Stimulated activated CD8-positive, alpha-beta memory T cell treated with anti-CD3 and anti-CD28 coated beads, Interleukin-2, amount 100 ng/mL, for 48 hours (primary cell): ENCODE data around the gene INPP5F.
"Not testable (repeated sequence)": the region's sequence is repeated elsewhere in the genome, so short reads cannot be mapped to it uniquely, and the experiment has no call there.

Experiments
- DNase-seq, 2 donors: peaks; one replicate each; pipeline ENCODE4 v3.0.0-alpha.2; 2020; ENCODE audit warnings: low read depth in 2 of 2

The INPP5F gene

DNA sequence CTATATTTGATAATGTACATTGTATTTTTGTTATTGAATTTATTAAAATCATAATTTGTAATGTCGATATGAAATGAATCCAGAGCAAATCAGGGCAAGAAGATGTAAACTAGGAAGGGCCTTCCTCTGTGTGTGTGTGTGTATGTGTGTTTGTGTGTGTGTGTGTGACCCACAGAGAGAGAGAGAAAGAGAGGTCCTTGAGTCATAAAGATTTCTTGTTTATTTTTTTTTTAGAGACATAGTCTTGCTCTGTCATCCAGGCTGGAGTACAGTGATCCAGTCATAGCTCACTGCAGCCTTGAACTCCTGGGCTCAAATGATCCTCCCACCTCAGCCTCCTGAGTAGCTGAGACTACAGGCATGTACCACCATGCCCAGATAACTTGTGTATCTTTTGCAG is 50.7 kb downstream of the INPP5F start:
- DNase-seq = no peak

DNA sequence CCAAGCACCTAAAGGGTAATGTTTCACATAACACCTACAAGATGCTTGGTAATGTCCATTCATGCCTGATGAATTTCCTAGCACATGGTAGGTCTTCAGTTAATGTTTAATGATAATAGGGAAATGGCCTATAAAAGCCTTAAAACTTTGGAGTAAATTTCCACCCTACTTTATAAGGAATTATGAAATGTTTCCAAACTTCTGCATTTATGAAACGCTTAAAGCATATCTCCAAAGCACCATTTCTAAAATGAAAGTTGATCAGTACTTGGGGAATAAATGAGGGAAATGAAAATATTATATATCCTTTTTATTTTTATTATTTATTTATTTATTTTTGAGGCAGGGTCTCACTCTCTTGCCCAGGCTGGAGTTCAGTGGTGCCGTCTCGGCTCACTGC is 51.8 kb downstream of the INPP5F start:
- DNase-seq = no peak

DNA sequence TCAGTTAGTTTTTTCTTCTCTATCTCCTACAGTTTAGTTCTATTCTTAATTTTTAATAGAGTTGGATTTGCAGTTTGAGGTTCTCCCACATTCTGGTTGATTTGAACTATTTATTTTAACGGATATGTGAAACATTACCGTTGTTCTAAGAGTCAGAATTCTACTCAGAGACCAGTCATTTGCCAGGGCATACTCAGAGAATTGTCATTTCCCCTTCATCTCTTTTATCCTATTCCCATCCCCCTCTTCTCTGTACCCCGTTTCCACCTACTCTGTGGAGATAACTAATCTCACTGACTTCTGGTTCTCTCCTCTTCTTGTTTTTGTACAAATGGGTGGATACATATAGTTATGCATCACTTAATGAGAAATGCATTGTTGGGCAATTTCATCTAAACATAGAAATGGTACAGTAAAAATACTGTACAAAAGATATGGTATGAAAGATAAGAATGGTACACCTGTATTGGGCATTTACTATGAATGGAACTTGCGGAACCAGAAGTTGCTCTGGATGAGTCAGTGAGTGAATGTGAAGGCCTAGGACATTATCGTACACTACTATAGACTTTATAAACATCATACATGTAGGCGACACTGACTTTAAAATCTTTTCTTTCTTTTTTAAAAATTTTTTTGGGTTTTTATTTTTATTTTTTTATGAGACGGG is 53.1 kb downstream of the INPP5F start:
- no peak for DNase-seq

DNA sequence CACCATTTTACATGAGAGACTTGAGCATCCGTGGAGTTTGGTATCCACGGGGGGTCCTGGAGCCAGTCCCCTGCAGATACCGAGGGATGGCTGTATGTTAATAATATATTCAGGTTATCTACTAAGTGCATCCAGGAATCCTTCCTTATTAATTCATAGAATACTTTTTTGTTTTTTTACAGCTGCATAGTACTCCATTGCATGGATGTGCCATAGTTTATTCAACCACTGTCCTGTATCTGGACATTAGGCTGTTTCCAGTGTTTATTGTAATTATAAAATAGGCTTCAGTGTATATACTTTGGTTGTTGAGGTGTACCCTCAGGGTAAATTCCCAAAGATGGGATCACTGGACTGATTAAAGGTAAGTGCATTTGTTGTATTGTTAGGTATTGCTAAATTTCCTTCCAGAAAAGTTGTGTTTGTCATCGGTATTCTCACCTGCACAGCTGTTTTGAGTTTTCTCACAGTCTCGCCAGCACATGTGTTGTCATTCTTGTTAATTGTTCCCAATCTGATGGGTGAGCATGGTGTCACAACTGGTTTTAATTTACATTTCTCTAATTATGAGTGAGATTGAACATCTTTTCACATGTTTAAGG is 55.1 kb downstream of the INPP5F start:
- no peak for DNase-seq

DNA sequence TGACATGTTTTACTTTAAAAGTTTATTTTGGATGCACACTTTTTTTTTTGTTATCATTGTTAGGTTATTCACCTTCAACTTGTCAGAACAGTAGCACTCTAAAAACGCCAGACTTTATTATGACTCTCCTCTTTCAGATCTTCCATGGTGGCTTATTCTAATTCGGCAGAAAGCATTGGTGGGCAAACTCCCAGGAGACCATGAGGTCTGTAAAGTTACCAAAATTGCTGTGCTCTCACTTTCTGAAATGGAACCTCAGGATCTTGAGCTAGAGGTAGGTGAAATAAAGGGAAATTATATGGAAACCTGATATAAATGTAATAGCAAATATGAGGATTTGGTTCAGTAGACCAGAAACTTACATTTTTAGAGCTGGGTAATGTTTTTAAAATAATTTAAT is 55.6 kb downstream of the INPP5F start:
- DNase-seq = no peak

DNA sequence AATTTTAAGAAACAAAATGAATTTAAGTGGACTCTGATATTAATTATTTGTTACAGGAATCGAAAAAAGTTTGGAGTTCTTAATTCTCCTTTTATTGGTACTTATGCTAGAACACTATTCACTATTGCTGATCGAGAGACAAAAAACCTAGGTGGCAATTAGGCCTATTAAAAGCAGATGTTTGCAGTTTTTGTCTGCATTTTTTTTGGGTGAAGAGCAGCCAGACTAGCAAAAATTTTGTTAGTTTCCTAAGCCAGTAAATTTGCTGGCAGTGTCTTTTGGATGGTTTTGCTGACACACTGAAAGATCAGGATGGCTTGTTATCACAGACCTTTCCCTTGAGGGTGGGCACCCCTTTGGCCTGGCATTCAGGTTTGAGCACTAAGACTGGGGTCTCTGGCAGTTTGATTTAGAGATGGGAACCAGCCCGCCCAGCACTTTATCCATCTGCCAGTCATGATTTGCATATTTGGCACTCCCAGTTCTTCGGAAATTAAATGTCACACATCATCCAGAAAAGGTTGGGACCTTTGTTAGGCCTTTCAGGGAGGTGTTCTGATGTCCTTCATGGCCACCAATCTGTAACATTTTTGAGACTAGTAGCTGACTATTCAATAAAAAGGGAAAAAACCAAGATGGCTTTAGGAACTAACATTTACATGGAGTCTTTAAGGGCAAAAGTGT is 57.3 kb downstream of the INPP5F start:
- no peak for DNase-seq

DNA sequence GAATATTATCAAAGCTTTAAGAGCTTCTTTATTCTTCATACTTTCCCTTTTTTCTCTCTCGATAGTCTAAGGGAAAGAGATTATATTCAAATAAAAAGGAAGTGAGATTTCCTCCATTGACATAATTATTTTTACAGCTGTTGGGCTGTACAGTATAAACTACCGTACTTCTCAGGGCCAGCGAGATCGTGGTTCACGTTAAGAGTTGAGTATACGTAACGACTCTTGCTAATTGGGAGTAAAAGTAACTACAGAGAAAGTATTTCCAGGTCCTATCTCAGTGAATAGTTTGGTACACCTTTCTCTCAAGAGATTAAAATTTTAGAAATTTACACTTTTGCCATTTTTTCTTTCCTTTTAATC is 57.8 kb downstream of the INPP5F start:
- no peak for DNase-seq

DNA sequence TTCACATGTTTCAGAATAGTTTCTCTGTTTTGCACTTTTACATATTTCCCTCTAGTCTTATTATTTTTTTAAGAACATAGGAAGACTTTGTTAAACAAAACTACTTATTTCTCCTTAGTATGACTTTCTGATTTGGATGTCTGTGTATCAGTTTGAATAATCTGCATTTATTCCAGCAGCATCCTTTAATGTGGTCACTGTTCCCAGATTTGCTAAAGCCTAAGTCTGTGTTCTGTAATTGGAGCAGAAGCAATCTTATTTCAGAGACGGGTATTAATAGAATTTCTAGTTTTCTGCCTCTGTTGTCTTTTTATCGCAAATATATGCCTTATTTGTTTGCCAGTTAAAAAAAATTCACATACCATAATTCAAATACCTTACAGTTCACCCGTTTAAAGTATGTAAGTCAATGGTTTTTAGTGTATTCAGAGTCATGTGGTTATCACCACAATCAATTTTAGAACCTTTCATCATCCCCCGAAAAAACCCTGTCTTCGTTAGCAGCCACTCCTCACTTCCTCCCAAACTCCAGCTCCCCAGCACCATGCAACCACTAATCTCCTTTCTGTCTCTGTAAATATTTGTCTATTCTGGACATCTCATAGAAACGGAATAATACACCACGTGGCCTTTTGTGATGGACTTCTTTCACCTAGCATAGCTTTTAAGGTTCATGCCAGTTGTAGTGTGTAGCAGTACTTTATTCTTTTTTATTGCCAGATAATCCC is 58.7 kb downstream of the INPP5F start:
- DNase-seq = no peak

DNA sequence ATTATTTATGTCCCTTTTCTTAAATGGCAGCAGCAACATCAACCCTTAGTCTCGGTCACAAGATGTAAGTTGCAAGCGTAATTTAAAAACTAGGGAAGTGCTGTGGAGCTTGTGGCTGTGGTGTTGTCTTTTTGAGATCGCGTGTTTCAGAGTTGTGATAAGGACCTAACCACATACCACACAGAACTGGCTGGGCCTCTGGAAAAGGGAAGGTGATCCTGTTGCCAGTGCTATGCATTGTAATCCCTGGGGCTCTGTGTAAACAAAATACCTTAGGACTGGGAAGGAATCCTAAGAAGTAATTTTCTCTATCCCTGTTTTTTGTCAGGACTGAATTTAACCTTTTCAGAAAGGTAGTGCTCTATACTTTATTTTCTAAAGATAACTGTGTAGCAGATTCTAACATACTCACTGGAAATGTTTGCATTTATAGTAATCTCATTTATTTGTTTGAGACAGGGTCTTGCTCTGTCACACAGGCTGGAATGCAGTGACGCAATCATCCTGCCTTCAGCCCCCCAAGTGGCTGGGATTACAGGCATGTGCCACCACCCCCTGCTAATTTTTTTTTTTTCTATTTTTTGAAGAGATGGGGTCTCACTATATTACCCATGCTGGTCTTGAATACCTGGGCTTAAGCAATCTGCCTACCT is 60.4 kb downstream of the INPP5F start:
- DNase-seq = no peak

DNA sequence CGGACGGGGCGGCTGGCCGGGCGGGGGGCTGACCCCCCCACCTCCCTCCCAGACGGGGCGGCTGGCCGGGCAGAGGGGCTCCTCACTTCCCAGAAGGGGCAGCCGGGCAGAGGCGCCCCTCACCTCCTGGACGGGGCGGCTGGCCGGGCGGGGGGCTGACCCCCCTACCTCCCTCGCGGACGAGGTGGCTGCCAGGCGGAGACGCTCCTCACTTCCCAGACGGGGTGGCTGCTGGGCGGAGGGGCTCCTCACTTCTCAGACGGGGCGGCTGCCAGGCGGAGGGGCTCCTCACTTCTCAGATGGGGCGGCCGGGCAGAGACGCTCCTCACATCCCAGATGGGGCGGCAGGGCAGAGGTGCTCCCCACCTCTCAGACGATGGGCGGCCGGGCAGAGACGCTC is 69.3 kb downstream of the INPP5F start:
- not testable (repeated sequence) for DNase-seq

DNA sequence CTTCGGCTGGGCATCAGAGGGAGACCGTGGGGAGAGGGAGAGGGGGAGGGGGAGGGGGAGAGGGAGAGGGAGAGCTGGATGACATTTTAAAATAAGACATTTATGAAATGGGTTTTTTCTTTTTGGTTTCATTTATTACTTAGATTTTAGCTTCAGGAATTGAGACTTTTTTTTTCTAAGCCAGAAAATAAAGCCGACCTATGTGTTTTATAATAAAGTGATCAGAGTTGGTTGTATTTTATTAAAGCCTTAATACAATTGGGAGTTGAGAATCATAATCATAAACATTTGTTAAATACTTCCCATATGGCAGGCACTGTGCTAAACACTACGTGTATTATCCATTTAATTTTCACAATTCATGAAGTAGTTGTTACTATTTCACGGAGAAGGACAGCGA is 70.2 kb downstream of the INPP5F start:
- no peak for DNase-seq

DNA sequence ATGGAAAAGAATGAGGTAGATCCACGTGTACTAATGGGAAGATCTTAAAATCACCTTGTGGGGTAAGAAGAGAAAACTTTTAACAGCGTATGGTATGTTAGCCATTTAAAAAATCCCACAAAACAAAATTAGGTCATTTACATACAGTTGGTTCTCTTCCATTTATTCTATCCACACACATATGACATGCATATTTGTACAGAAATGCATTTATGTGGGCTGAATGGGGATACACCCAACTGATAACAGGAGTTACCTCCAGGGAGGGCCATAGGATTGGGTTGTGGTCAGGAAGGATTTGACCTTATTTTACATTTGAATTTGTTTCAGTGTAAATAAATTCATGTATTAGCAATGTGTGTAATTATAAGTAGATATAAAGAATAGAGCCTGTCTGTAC is 75.3 kb downstream of the INPP5F start:
- DNase-seq = no peak

DNA sequence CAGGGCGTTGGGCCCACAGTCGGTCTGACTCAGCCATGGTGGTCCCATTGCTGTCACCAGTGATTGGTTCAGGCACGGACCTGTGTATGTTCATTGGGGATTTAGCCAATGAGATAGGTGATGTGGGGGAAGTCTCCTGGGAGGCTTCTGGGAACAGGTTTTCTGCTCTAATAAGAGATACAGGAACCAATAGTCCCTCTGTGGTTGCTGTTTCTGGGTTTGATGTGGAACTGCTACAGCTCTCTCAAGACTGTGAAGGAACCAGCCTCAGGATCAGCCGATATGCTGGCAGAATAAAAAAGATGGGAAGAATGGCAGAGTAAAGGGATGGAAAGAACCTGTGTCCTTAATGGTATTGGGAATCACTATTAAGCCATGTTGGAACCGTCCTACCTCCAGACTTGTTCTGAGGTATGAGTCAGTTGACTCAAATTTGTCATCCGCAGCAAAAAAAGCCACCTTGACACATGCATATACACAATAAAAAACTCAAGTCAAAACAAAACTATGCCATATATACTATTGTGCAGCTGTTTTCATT is 76.2 kb downstream of the INPP5F start:
- DNase-seq = no peak

DNA sequence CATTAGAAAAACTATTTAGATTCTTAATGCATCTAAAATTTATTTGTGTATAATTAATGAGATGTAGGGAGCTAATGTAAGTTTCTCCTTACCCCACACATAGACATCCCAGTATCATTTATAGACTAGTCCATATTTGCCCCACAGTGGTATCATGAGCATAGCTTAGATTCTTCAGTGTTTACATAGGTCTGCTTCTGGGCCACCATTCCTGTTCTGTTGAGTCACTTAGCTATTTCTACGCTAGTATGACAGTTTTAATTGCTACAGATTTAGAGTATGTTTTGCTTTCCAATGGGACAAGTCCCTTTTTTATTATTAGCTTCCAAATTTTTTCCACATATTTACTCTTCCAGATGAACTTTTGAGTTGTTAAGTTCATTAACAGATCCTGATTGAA is 77.4 kb downstream of the INPP5F start:
- DNase-seq = no peak

DNA sequence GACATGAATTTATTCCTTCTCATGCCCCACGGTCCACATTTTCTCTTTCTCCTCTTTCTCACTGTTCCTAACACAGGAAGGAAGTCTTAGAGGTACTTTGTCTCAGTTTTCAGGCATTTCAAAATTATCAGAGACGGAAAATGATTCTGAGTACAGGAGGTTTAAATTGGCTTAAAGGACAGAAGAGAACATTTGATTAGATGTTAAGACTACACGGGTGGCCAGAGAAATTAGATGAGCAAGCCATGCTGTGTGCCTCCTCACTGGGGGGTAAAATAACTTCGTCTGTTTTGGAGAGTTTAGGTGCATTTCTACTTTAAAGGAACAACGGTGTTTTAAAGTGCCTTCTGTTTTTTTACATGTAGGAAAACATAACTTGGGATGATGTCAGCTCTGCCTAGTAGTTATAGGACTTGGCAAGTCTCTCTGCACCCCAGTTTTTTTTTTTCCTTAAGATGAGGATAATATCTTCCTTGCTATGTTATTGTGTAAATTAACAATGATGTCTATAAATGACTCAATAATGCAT is 79.9 kb downstream of the INPP5F start:
- no peak for DNase-seq

DNA sequence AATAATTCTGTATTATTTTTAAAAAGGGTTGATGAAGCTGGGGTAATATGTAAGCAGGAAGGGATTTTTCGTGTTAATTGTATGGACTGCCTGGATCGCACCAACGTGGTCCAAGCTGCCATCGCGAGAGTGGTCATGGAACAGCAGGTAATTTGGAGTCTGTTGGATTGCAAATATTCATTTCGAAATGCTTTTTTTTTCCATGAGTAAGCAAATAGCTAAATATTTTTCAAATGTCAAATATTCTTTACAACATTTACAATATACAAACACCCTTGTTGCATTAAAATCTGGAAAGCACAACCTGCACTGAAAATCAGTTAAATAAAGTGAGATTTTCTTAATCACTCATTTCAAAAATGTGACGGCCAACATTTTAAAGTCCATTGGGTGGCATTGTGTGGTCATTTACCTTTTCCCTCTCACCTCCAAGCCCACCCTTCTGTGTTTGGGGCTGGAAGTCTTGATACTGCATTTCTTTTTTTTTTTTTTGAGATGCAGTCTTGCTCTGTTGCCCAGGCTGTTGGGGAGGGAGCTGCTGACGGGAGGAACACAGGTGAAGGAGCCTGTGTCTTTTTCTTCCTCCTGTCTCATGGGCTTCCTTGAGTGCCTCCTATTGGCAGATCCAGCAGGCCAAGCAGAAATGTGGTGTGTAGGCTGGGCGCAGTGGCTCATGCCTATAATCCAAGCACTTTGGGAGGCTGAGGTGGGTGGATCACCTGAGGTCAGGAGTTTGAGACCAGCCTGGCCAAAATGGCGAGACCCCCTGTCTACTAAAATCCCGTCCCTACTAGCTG is 80.7 kb downstream of the INPP5F start:
- no peak for DNase-seq

DNA sequence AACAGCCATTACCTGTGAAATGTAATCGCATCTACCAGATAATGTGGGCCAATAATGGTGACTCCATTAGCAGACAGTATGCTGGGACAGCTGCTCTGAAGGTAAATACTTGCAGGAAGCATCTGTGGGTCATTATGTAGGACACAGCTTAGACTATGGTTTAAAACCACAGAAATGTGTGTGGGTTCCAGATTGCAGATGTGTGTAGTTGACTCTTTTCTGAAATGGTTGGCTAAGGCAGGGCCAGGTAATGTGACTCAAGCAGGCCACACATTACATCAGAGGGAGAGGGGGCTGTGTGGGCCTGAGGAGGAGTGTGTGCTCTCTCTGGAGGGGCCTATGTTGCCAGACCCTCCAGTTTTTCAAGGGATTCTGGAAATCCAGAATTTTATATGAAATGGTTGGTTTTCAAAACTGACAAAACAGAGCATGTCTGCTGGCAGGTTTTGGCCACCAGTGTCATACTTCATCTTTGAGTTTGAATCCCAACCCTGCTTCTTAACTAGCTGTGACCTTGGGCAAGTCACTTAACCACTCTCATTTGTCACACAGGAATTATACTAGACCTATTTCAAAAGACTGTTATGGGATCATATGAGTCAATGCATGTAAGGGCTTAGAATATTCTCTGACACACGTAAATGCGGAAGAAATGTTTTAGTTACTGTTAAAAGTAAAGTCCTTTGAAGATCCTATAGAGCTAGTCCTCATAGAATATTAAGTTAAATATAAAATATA is 82.3 kb downstream of the INPP5F start:
- no peak for DNase-seq

DNA sequence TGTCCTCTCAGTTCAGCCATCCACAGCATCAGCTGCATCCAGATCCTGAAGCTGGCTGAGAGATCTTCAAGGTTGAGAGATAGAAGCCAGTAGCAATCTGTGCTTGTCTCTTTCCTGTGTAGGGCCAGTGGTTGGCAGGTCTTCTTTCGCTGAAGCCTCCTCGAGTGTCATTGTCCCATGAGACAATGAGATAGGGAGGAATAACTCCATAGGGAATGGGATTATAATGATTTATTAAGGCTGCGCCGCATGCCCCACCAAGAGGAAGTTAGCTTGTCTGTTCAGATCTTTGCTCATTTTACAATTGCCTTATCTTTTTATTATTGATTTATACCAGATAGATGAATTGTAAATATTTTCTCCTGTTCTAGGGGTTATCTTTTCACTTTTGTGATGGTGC is 85.3 kb downstream of the INPP5F start:
- DNase-seq = no peak

DNA sequence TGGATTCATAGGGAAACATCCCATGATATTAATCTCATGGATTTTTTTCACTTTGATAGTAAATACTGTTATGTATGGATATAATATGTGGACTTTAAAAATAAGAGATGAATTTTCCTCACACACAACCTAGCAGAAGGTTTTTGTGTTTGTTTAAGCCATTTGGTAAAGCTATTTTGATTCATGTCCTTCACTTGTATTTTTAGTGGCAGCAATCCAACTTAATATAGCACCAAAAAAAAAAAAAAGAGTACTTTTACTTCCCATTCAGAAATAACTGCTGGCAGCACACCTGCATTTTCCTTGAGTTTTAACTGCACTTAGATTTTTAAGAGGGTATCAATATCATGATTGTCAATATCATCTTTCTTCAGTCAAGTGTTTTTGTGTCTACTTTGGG is 86.8 kb downstream of the INPP5F start:
- DNase-seq = no peak

DNA sequence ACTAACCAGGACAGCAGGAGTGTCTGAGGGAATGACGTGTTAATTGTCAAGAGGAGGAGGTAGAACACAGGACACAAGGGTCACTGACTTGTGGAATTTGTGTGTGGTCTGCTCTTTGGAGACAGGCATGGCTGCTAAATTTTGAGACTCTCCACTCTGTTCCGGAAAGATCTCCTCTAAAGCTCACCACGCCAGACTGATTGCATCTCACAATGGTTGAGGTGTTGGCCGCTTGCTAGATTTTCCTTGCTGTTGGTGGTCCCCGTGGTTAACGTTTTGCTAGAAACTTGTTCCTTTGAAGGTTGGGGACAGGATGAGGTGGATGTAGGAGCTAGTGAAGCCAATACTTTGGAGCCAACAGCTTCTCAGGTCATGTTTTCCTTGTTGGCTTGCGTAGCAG is 89.8 kb downstream of the INPP5F start:
- DNase-seq = no peak
